SKM-1 (cell line): Measurements from ENCODE around the gene MACROD2.

ENCODE experiments used
- DNase-seq: peaks from one replicate; lab custom pipeline; 2025; ENCODE audit not compliant: unreplicated experiment; lab: John Stamatoyannopoulos, UW

MACROD2 gene

GRCh38 chr20:15451241-15451640 lies 1455.9 kb downstream of the MACROD2 start:
- DNase-seq: no peak

GRCh38 chr20:15455279-15455678 lies 1460.0 kb downstream of the MACROD2 start:
- no peak for DNase-seq

GRCh38 chr20:15461938-15462337 lies 1466.6 kb downstream of the MACROD2 start:
- DNase-seq: no peak

GRCh38 chr20:15475483-15475882 lies 1480.2 kb downstream of the MACROD2 start:
- DNase-seq: no peak

GRCh38 chr20:15476186-15476585 lies 1480.9 kb downstream of the MACROD2 start:
- no peak for DNase-seq

GRCh38 chr20:15476781-15477180 lies 1481.5 kb downstream of the MACROD2 start:
- no peak for DNase-seq

GRCh38 chr20:15482525-15482924 lies 1487.2 kb downstream of the MACROD2 start:
- no peak for DNase-seq

GRCh38 chr20:15485519-15485918 lies 1490.2 kb downstream of the MACROD2 start:
- DNase-seq: no peak

GRCh38 chr20:15487030-15487429 lies 1491.7 kb downstream of the MACROD2 start:
- DNase-seq: no peak

- no peak for DNase-seq
Observed at GRCh38 chr20:15487682-15488081, 1492.4 kb downstream of the MACROD2 start.

GRCh38 chr20:15491575-15491974 lies 1496.3 kb downstream of the MACROD2 start:
- no peak for DNase-seq

GRCh38 chr20:15494851-15495250 lies 1499.5 kb downstream of the MACROD2 start:
- DNase-seq: no peak

- DNase-seq: no peak
Observed at GRCh38 chr20:15496501-15497039, 1501.3 kb downstream of the MACROD2 start.

GRCh38 chr20:15498926-15499325 lies 1503.6 kb downstream of the MACROD2 start:
- no peak for DNase-seq

- no peak for DNase-seq
Observed at GRCh38 chr20:15506311-15506710, 1511.0 kb downstream of the MACROD2 start.

GRCh38 chr20:15507151-15507550 lies 1511.8 kb downstream of the MACROD2 start:
- no peak for DNase-seq

GRCh38 chr20:15511551-15511950 lies 1516.2 kb downstream of the MACROD2 start:
- DNase-seq: no peak

- DNase-seq: no peak
Observed at GRCh38 chr20:15512916-15513315, 1517.6 kb downstream of the MACROD2 start.

- no peak for DNase-seq
Observed at GRCh38 chr20:15515691-15516090, 1520.4 kb downstream of the MACROD2 start.

- no peak for DNase-seq
Observed at GRCh38 chr20:15520930-15521524, 1525.7 kb downstream of the MACROD2 start.

GRCh38 chr20:15523400-15523799 lies 1528.1 kb downstream of the MACROD2 start:
- DNase-seq: no peak

- no peak for DNase-seq
Observed at GRCh38 chr20:15528391-15529111, 1533.2 kb downstream of the MACROD2 start.

GRCh38 chr20:15535863-15536262 lies 1540.5 kb downstream of the MACROD2 start:
- DNase-seq: no peak
